ENCODE data around the gene AMER1. TPM values are rescaled to one million over a fixed set of nuclear protein-coding genes. Genes with fewer than 3 reads are reported as not detected.

Gene AMER1
- total RNA-seq, 4 donors from 2014 or later: 2.8 to 7.3 (median 6.2) TPM

DNA sequence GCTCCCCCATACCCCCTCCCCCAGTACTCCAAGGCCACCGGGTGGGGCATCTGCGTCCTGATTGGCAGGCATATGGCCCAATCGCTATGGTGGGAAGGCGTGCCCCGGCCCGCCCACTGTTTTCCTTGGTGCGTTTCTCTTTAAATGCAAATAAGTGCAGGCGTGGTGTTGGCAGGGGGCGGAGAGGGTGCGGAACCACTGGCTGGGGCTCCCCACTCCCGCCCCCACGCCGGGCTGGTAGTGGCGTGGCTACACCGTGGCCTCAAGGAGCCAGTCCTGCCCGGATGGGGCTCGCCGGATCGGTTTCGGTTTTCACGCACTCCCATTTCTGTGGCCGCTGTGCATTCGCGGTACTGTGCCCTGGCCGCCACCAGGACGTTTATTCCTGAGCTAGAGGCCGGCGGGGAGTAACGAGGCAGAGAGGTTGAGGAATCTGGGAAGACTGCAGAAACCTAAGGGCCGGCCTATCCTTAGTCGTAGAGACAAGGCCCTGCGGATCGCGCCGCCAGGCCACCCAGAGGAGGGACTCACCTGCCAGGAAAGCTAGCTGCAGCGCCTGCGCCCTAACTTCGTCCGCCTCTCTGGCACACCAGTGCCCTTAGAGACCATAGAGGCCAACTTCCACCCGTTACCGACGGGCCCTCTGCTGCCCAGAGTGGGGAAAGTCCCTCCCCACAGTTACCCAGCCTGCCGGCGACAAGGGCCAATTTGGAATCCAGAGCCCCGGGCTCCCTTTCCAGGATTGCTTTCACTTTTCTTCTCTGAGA, 410 bp upstream of the AMER1 start:
- H3K4me1 ChIP-seq: peaks cover 0 to 7% (median 0%) of the 10 kb centered on the region in 4 donors
- peak overlapping the region; percentile 83 to 95 (median 90) for H3K27ac ChIP-seq
- TF ChIP-seq POLR2A (IDR thresholded peaks at IDR 0.05): peak; percentile 81 to 84
- TF ChIP-seq, protein P1, sequence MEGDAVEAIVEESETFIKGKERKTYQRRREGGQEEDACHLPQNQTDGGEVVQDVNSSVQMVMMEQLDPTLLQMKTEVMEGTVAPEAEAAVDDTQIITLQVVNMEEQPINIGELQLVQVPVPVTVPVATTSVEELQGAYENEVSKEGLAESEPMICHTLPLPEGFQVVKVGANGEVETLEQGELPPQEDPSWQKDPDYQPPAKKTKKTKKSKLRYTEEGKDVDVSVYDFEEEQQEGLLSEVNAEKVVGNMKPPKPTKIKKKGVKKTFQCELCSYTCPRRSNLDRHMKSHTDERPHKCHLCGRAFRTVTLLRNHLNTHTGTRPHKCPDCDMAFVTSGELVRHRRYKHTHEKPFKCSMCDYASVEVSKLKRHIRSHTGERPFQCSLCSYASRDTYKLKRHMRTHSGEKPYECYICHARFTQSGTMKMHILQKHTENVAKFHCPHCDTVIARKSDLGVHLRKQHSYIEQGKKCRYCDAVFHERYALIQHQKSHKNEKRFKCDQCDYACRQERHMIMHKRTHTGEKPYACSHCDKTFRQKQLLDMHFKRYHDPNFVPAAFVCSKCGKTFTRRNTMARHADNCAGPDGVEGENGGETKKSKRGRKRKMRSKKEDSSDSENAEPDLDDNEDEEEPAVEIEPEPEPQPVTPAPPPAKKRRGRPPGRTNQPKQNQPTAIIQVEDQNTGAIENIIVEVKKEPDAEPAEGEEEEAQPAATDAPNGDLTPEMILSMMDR (IDR thresholded peaks at IDR 0.05): peak in 2 of 6 experiments; percentile 11 to 18

DNA sequence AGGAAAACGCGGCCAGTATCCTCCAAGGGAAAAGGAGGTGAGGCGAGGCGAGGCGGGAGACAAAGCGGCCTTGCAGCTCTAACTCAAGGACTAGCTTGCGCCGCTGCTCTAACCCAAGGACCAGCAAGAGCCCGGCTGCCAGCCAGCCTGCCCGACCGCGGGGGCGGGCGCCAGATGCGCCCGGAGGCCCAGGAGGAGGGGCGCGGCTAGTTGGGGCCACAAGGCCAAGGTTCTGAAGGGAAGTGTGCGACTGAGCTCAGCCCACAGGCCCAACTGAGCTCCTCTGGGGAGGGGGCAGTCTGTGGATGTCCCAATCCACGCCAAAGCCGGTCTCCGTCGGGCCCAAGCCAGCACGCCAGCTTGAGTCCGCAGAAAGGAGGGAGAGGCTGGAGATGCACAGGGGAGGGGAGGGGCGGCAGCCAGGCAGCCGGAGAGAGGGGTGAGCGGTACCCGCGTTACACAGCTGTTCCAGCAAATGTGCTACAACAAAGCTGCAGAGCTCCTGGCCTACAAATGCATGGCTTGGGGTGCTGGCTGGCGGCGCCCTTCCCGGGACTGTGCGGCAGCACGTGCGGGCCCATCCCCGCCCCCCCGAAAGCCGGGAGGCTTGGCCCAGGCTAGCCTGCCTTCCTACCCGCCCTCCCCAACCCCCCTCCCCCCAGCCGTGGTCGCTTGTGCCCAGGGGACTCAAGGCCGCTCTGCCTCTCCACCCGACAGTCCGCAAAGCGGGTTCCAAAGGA, 637 bp downstream of the AMER1 start:
- peak; percentile 19 to 56 (median 48) for DNase-seq
- H3K9me3 ChIP-seq: peaks cover 0 to 5% (median 0%) of the 10 kb centered on the region in 4 donors
- peak overlapping the region; percentile 44 to 73 (median 67) for H3K4me3 ChIP-seq
- no peaks in the 10 kb centered on the region for H3K36me3 ChIP-seq
- peak overlapping the region; percentile 83 to 95 (median 90) for H3K27ac ChIP-seq
- TF ChIP-seq, protein P1 (IDR thresholded peaks at IDR 0.05): no peak
- TF ChIP-seq POLR2A (IDR thresholded peaks at IDR 0.05): no peak
- no peaks in the 10 kb centered on the region for H3K27me3 ChIP-seq
- peaks cover 0 to 7% (median 0%) of the 10 kb centered on the region in 4 donors for H3K4me1 ChIP-seq

More for the DNA sequence above, 410 bp upstream of the AMER1 start:
- Histone ChIP-seq H3K36me3 (no peaks in the 10 kb centered on the region), H3K9me3 (peaks cover 0 to 5% (median 0%) of the 10 kb centered on the region in 4 donors), H3K27me3 (no peaks in the 10 kb centered on the region), H3K4me3 (peak overlapping the region; percentile 44 to 73 (median 67))
- peak; percentile 90 to 96 (median 91) for DNase-seq

- Histone ChIP-seq H3K4me1 (peaks cover 0 to 7% (median 0%) of the 10 kb centered on the region in 4 donors), H3K27ac (peak overlapping the region in 2 of 4 donors; percentile 83 to 95), H3K36me3 (no peaks in the 10 kb centered on the region), H3K9me3 (peaks cover 0 to 5% (median 0%) of the 10 kb centered on the region in 4 donors), H3K27me3 (no peaks in the 10 kb centered on the region), H3K4me3 (peak overlapping the region; percentile 44 to 73 (median 67))
- TF ChIP-seq, protein P1 (IDR thresholded peaks at IDR 0.05): no peak
- TF ChIP-seq POLR2A (IDR thresholded peaks at IDR 0.05): no peak
- peak in 2 of 3 donors; percentile 49 to 51 for DNase-seq
These were observed 1.3 kb downstream of the AMER1 start for GRCh38 chrX:64204252-64204651.

GRCh38 chrX:64202808-64203325, 2.6 kb downstream of the AMER1 start:
- Histone ChIP-seq H3K36me3 (no peaks in the 10 kb centered on the region), H3K27me3 (no peaks in the 10 kb centered on the region), H3K4me3 (no peak overlapping the region), H3K9me3 (peaks cover 0 to 5% (median 0%) of the 10 kb centered on the region in 4 donors), H3K4me1 (peaks cover 0 to 7% (median 0%) of the 10 kb centered on the region in 4 donors), H3K27ac (no peak overlapping the region)
- no peak for DNase-seq
- TF ChIP-seq POLR2A (IDR thresholded peaks at IDR 0.05): no peak
- TF ChIP-seq, protein P1 (IDR thresholded peaks at IDR 0.05): no peak

GRCh38 chrX:64198036-64198435, 7.5 kb downstream of the AMER1 start:
- Histone ChIP-seq H3K4me1 (no peaks in the 10 kb centered on the region), H3K36me3 (no peaks in the 10 kb centered on the region), H3K27me3 (no peaks in the 10 kb centered on the region), H3K27ac (no peak overlapping the region), H3K9me3 (no peaks in the 10 kb centered on the region), H3K4me3 (no peak overlapping the region)
- no peak for DNase-seq
- no peak for TF ChIP-seq POLR2A (IDR thresholded peaks at IDR 0.05)
- TF ChIP-seq, protein P1 (IDR thresholded peaks at IDR 0.05): no peak

Measured in Peyer's patch (tissue), 4 donors.